Activated CD8-positive, alpha-beta memory T cell treated with anti-CD3 and anti-CD28 coated beads, Interleukin-2, amount 50 U/mL, for 24 hours (primary cell): ENCODE results near the gene SSU72.
"Not testable (repeated sequence)": the region's sequence is repeated elsewhere in the genome, so short reads cannot be mapped to it uniquely, and the experiment has no call there.

ENCODE experiments used
- DNase-seq: peaks from one replicate; pipeline ENCODE4 v3.0.0-alpha.2; 2020; ENCODE audit errors: extremely low read depth

Gene SSU72

DNA sequence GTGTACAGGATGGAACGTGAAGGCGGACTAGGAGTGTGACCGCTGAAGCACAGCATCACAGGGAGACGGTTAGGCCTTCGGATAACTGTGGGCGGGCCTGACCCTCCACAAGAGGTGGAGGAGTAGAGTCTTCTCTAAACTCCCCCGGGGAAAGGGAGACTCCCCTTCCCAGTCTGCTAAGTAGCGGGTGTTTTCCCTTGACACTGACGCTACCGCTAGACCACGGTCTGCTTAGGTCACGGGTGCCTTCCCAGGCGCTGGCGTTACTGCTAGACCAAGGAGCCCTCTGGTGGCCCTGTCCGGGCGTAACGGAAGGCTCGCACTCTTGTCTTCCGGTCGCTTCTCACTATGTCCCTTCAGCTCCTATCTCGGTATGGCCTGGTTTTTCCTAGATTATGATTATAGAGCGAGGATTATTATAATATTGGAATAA is 69.3 kb downstream of the SSU72 start:
- DNase-seq = not testable (repeated sequence)

DNA sequence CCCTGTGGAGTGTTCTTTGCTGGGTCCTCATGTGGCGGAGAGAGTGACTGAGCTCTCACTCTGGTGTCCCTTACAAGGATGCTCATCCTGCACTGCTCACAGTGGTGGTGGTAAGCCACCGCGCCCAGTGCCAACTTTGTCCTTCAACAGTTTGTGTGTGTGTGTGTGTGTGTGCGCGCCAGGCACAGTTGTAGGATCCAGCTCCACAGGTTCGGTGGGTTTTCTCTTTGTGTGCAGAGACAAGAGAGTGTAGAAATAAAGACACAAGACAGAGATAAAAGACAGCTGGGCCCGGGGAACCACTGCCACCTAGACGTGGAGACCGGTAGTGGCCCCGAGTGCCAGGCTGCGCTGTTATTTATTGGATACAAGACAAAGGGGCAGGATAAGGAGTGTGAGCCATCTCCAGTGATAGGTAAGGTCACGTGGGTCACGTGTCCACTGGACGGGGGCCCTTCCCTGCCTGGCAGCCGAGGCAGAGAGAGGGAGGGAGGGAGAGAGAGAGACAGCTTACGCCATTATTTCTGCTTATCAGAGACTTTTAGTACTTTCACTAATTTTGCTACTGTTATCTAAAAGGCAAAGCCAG is 69.8 kb downstream of the SSU72 start:
- DNase-seq = peak; percentile 28

DNA sequence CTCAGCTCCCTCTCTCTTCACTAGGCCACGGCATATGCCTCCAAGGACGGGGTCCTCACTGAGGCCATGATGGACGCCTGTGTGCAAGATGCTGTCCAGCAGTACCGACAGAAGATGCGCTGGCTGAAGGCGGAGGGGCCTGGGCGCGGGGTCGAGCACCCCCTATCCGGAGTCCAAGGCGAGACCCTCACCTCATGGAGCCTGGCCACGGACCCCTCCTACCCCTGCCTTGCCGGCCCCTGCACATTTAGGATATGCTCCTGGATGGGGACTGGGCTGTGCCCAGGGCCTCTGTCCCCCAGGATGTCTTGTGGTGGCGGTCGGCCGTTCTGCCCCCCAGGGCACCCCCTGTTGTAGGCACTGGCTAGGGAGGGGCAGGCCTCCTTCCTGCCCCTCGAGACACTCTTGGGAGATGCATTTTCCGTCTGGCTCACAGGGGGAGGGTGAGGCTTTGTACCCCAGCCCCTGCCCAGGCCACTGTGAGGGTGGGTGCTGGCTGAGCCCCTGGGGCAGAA is 79.1 kb downstream of the SSU72 start:
- DNase-seq = not testable (repeated sequence)

- DNase-seq = not testable (repeated sequence)
These were observed 80.4 kb downstream of the SSU72 start for GRCh38 chr1:1494311-1494710.
